ENCODE results near the gene HEXIM2.

HEXIM2 gene

GRCh38 chr17:45172232-45172540 is 10.5 kb downstream of the HEXIM2 start:
- H3K4me3 Mint-ChIP-seq = peak overlapping the region; percentile 71
- H3K9me3 Mint-ChIP-seq = no peaks in the 10 kb centered on the region
- ATAC-seq (replicated peaks; ENCODE audit: extremely low read depth, poor library complexity, severe bottlenecking) (no peak), DNase-seq (ENCODE audit: low spot score in 2 of 2) (no peak)
- peaks cover 2% of the 10 kb centered on the region for H3K36me3 Mint-ChIP-seq (ENCODE audit: insufficient read depth)
- H3K27ac Mint-ChIP-seq (ENCODE audit: low read depth) = no peak overlapping the region
- peaks cover 20% of the 10 kb centered on the region for H3K4me1 Mint-ChIP-seq
- H3K27me3 Mint-ChIP-seq = no peaks in the 10 kb centered on the region

DNA sequence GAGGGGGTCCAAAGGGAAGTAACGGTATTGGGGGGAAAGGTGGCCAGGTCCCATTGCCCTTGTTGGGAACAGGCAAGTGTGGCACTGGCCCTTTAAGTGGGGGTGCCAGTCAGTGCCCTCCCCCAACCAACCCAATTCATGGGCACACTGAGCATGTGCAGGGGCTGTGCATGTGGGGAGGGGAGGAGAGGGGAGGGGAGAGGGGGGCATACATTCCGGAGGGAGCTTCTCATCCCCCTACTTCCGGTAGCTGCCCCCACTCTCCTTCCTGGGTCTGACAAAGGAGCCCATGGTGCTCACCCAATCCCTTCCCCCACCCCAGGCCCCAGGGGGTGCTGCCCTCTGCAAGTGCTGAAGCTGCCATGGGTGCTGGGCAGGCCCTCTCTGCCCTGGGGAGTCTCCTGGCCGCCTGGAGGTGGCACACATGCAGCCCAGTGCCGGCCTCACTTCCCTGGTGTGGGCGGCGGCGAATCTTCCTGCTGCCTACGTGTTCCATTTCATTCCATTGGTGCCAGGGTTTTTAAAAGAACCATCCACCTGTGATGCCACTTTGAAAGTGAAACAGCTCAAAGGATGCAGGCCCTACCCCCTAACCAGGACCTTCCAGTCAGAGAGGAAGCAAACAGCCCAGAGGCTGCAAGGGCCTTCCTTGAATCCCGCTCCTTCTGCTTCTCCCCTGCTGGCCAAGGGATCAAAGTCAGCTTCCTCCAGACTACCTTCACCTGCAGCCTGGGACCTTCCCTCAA is 11.0 kb downstream of the HEXIM2 start:
- H3K27me3 Mint-ChIP-seq = no peaks in the 10 kb centered on the region
- H3K4me3 Mint-ChIP-seq = peak overlapping the region; percentile 71
- H3K9me3 Mint-ChIP-seq = no peaks in the 10 kb centered on the region
- ATAC-seq (replicated peaks; ENCODE audit: extremely low read depth, poor library complexity, severe bottlenecking) (peak; percentile 69), DNase-seq (ENCODE audit: low spot score in 2 of 2) (no peak)
- peak overlapping the region; percentile 64 for H3K27ac Mint-ChIP-seq (ENCODE audit: low read depth)
- peaks cover 20% of the 10 kb centered on the region for H3K4me1 Mint-ChIP-seq
- H3K36me3 Mint-ChIP-seq (ENCODE audit: insufficient read depth) = peaks cover 2% of the 10 kb centered on the region

DNA sequence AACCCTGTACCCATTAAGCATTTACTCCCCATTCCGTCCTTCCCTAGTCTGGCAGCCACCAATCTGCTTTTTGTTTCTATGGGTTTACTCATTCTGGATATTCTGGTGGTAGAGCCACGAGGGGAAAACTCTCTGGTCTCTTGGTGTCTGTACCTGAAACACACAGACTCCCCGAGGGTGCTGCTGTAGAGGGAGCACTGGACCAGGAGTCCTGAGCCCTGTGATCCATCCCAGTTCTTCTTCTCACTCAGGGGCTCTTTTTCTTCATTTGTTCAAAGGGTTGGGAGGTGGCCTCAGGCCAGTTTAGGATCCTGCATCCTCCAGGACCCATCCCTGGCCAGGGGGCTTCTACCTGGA is 14.1 kb downstream of the HEXIM2 start:
- Mint-ChIP-seq H3K4me3 (no peak overlapping the region), H3K36me3 (ENCODE audit: insufficient read depth) (peaks cover 2% of the 10 kb centered on the region), H3K4me1 (peaks cover 17% of the 10 kb centered on the region), H3K27ac (ENCODE audit: low read depth) (no peak overlapping the region), H3K27me3 (no peaks in the 10 kb centered on the region), H3K9me3 (no peaks in the 10 kb centered on the region)
- DNase-seq (ENCODE audit: low spot score in 2 of 2) (no peak), ATAC-seq (replicated peaks; ENCODE audit: extremely low read depth, poor library complexity, severe bottlenecking) (no peak)

DNA sequence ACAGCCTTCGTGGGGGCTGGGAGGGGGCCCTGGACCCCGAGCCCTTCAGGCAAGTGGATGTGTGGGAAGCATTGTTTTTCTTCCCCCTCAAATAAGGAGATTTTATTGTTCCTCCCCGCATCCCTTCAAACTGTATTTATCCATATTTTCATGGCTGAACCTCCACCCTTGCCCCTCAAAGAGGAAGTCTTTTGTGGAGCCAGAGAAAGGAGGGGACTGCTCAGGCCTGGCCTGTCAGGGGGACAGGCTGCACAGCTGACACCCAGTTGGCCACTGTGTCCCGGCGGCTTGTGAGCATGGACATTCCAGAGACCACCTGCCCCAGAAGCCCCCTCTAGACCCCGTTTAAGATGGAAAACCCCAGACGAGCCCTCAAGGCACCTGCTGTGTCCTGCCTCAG is 15.9 kb downstream of the HEXIM2 start:
- Mint-ChIP-seq H3K36me3 (ENCODE audit: insufficient read depth) (peaks cover 2% of the 10 kb centered on the region), H3K27ac (ENCODE audit: low read depth) (no peak overlapping the region), H3K27me3 (no peaks in the 10 kb centered on the region), H3K4me3 (no peak overlapping the region), H3K9me3 (no peaks in the 10 kb centered on the region), H3K4me1 (peaks cover 8% of the 10 kb centered on the region)
- ATAC-seq (replicated peaks; ENCODE audit: extremely low read depth, poor library complexity, severe bottlenecking) = no peak
- DNase-seq (ENCODE audit: low spot score in 2 of 2) = no peak

GRCh38 chr17:45184144-45184543 is 22.5 kb downstream of the HEXIM2 start:
- no peak overlapping the region for H3K27ac Mint-ChIP-seq (ENCODE audit: low read depth)
- H3K9me3 Mint-ChIP-seq = no peaks in the 10 kb centered on the region
- no peak overlapping the region for H3K4me3 Mint-ChIP-seq
- H3K36me3 Mint-ChIP-seq (ENCODE audit: insufficient read depth) = no peaks in the 10 kb centered on the region
- no peak for ATAC-seq (replicated peaks; ENCODE audit: extremely low read depth, poor library complexity, severe bottlenecking)
- H3K27me3 Mint-ChIP-seq = no peaks in the 10 kb centered on the region
- H3K4me1 Mint-ChIP-seq = no peaks in the 10 kb centered on the region
- no peak for DNase-seq (ENCODE audit: low spot score in 2 of 2)

DNA sequence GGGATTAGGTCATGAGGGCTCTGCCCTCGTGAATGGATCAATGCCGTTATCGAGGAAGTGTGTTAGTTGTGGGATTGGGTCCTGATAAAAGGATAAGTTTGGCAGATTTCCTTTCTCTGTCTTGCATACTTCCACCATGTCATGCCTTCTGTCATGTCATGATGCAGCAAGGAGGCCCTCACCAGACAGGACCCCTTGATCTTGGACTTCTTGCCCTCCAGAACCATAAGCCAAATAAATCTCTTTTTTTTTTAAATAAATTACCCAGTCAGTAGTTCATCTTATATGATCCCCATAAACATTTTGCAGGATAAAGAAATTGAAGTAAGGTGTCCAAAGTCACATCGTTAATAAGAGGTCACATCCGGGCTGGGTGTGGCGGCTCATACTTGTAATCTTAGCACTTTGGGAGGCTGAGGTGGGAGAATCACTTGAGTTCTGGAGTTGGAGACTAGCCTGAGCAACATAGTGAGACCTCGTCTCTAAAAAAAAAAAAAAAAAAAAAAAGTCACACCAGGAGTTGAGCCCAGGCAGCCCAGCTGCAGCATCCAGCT is 25.2 kb downstream of the HEXIM2 start:
- DNase-seq (ENCODE audit: low spot score in 2 of 2) = no peak
- H3K9me3 Mint-ChIP-seq = no peaks in the 10 kb centered on the region
- H3K4me3 Mint-ChIP-seq = no peak overlapping the region
- no peak for ATAC-seq (replicated peaks; ENCODE audit: extremely low read depth, poor library complexity, severe bottlenecking)
- no peaks in the 10 kb centered on the region for H3K36me3 Mint-ChIP-seq (ENCODE audit: insufficient read depth)
- no peaks in the 10 kb centered on the region for H3K4me1 Mint-ChIP-seq
- H3K27me3 Mint-ChIP-seq = no peaks in the 10 kb centered on the region
- no peak overlapping the region for H3K27ac Mint-ChIP-seq (ENCODE audit: low read depth)

GRCh38 chr17:45189009-45189408 is 27.3 kb downstream of the HEXIM2 start:
- Mint-ChIP-seq H3K9me3 (no peaks in the 10 kb centered on the region), H3K27me3 (no peaks in the 10 kb centered on the region), H3K4me3 (no peak overlapping the region), H3K27ac (ENCODE audit: low read depth) (no peak overlapping the region), H3K4me1 (no peaks in the 10 kb centered on the region), H3K36me3 (ENCODE audit: insufficient read depth) (no peaks in the 10 kb centered on the region)
- ATAC-seq (replicated peaks; ENCODE audit: extremely low read depth, poor library complexity, severe bottlenecking) = no peak
- DNase-seq (ENCODE audit: low spot score in 2 of 2) = no peak

DNA sequence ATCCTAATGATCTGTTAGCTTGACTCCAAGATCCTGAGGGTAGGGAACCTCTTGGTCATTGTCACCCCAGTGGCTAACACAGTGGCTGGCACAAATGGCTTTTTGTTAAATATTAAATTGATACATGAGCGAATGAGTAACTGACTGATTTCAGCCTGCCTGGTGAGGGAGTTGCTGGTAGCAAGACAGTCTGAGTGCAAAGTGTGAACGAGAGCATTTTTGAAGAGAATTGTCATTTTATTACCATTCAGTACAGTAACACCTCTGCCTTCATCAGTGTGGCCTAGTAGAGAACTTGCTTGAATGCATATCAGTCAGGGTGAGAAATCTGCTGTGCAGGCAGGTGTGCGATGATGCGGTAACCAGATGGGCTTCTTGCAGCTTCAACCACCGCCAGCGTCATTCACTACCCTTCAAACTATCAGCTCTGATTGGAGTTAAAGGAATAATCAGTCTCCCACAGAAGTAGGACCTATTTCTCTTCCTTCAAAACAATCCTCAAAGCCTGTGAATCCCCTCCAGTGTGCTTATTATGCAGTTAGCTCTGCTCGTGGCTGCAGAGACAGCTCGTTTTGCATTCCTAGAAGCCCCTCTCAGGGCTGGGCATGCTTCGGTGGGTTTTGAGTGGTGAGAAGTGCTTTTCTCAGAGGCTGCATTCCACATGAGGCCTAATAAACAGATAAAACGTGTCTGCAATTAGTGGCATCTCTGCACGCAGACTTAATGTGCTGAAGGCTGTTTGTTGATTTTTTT is 29.0 kb downstream of the HEXIM2 start:
- no peaks in the 10 kb centered on the region for H3K9me3 Mint-ChIP-seq
- H3K4me1 Mint-ChIP-seq = no peaks in the 10 kb centered on the region
- DNase-seq (ENCODE audit: low spot score in 2 of 2) = no peak
- no peak for ATAC-seq (replicated peaks; ENCODE audit: extremely low read depth, poor library complexity, severe bottlenecking)
- H3K4me3 Mint-ChIP-seq = no peak overlapping the region
- no peaks in the 10 kb centered on the region for H3K36me3 Mint-ChIP-seq (ENCODE audit: insufficient read depth)
- no peak overlapping the region for H3K27ac Mint-ChIP-seq (ENCODE audit: low read depth)
- no peaks in the 10 kb centered on the region for H3K27me3 Mint-ChIP-seq

- DNase-seq (ENCODE audit: low spot score in 2 of 2) (no peak), ATAC-seq (replicated peaks; ENCODE audit: extremely low read depth, poor library complexity, severe bottlenecking) (no peak)
- H3K36me3 Mint-ChIP-seq (ENCODE audit: insufficient read depth) = peaks cover 1% of the 10 kb centered on the region
- H3K27ac Mint-ChIP-seq (ENCODE audit: low read depth) = no peak overlapping the region
- H3K4me3 Mint-ChIP-seq = no peak overlapping the region
- H3K4me1 Mint-ChIP-seq = no peaks in the 10 kb centered on the region
- H3K27me3 Mint-ChIP-seq = no peaks in the 10 kb centered on the region
- H3K9me3 Mint-ChIP-seq = no peaks in the 10 kb centered on the region
These were observed 33.7 kb downstream of the HEXIM2 start for GRCh38 chr17:45195424-45195823.

GRCh38 chr17:45197108-45197507 is 35.4 kb downstream of the HEXIM2 start:
- H3K36me3 Mint-ChIP-seq (ENCODE audit: insufficient read depth) = peaks cover 1% of the 10 kb centered on the region
- no peak overlapping the region for H3K4me3 Mint-ChIP-seq
- no peaks in the 10 kb centered on the region for H3K4me1 Mint-ChIP-seq
- no peaks in the 10 kb centered on the region for H3K9me3 Mint-ChIP-seq
- ATAC-seq (replicated peaks; ENCODE audit: extremely low read depth, poor library complexity, severe bottlenecking) (no peak), DNase-seq (ENCODE audit: low spot score in 2 of 2) (no peak)
- H3K27me3 Mint-ChIP-seq = no peaks in the 10 kb centered on the region
- H3K27ac Mint-ChIP-seq (ENCODE audit: low read depth) = no peak overlapping the region

- peak; percentile 89 for ATAC-seq (replicated peaks; ENCODE audit: extremely low read depth, poor library complexity, severe bottlenecking)
- Mint-ChIP-seq H3K27ac (ENCODE audit: low read depth) (no peak overlapping the region), H3K27me3 (no peaks in the 10 kb centered on the region), H3K9me3 (no peaks in the 10 kb centered on the region), H3K4me1 (no peaks in the 10 kb centered on the region), H3K36me3 (ENCODE audit: insufficient read depth) (peaks cover 1% of the 10 kb centered on the region), H3K4me3 (no peak overlapping the region)
- peak; percentile 75 to 88 for DNase-seq (ENCODE audit: low spot score in 2 of 2)
These were observed 36.1 kb downstream of the HEXIM2 start for GRCh38 chr17:45197555-45198334.

DNA sequence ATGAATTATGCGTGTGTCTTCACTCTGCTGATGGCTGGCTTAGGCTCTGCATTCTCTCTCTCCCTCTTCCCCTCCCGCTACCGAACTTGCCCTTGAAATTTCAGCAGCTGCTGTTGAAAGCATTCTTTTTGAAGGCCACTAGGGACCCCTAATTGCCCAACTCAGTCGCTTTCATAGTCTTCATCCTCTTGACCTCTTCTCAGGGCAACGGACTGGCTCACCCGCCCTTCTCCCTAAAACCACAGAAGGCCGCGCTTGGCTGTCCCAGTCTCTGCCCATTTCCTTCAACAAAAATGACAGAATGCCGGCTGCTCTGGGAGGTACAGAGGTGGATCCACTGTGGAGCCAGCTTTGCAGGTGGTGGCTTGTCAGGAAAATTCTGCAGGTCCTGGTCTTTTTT is 39.0 kb downstream of the HEXIM2 start:
- Mint-ChIP-seq H3K36me3 (ENCODE audit: insufficient read depth) (peaks cover 1% of the 10 kb centered on the region), H3K9me3 (no peaks in the 10 kb centered on the region), H3K27me3 (no peaks in the 10 kb centered on the region), H3K4me3 (no peak overlapping the region), H3K27ac (ENCODE audit: low read depth) (no peak overlapping the region), H3K4me1 (no peaks in the 10 kb centered on the region)
- no peak for DNase-seq (ENCODE audit: low spot score in 2 of 2)
- ATAC-seq (replicated peaks; ENCODE audit: extremely low read depth, poor library complexity, severe bottlenecking) = no peak
